OCI-LY3 (cell line): ENCODE data around the gene CUL9.

Source experiments
- EZH2phosphoT487 ChIP-seq: fragments of 200-600 bp; shearing (Covaris generic); IDR thresholded peaks from 2 replicates; pipeline ENCODE4 v1.6.1; 2018; ENCODE audit warnings: antibody characterized with exemption, mixed run types, low read depth
- TF ChIP-seq, protein P1 (sequence below): fragments of 200-600, 300-600 bp; sonication (generic); IDR thresholded peaks from 2 replicates; pipeline ENCODE4 v1.5.1; 2014; ENCODE audit warnings: antibody characterized with exemption, low read length, low read depth

- TF ChIP-seq, protein P1, sequence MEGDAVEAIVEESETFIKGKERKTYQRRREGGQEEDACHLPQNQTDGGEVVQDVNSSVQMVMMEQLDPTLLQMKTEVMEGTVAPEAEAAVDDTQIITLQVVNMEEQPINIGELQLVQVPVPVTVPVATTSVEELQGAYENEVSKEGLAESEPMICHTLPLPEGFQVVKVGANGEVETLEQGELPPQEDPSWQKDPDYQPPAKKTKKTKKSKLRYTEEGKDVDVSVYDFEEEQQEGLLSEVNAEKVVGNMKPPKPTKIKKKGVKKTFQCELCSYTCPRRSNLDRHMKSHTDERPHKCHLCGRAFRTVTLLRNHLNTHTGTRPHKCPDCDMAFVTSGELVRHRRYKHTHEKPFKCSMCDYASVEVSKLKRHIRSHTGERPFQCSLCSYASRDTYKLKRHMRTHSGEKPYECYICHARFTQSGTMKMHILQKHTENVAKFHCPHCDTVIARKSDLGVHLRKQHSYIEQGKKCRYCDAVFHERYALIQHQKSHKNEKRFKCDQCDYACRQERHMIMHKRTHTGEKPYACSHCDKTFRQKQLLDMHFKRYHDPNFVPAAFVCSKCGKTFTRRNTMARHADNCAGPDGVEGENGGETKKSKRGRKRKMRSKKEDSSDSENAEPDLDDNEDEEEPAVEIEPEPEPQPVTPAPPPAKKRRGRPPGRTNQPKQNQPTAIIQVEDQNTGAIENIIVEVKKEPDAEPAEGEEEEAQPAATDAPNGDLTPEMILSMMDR: no peak
- no peak for TF ChIP-seq EZH2phosphoT487
These were observed 34.1 kb upstream of the CUL9 start for GRCh38 chr6:43147691-43148477.
